Activated CD8-positive, alpha-beta T cell treated with anti-CD3 and anti-CD28 coated beads for 36 hours (primary cell): ENCODE results near the gene BET1. TPM values are rescaled to one million over a fixed set of nuclear protein-coding genes. Genes with fewer than 3 reads are reported as not detected.

Experiments
- ATAC-seq: fragments of 200-7000 bp; cut with Tn5 transposase; one replicate; pipeline ENCODE4 v1.10.0; 2021; ENCODE audit warnings: mild to moderate bottlenecking, moderate library complexity
- CTCF ChIA-PET: fragments of 350-600 bp; sonication (Branson Sonifier 250); formaldehyde crosslinking; loops from one replicate; lab custom pipeline; 2021; ENCODE audit warnings: antibody characterized with exemption; lab: Charles Lee
- POLR2A ChIA-PET: fragments of 350-600 bp; sonication (Branson Sonifier 250); formaldehyde crosslinking; loops from one replicate; lab custom pipeline; 2021; ENCODE audit warnings: antibody characterized with exemption; lab: Charles Lee
- DNase-seq: peaks from one replicate; pipeline ENCODE4 v3.0.0-alpha.2; 2020
- H3K27ac Mint-ChIP-seq: one replicate; pipeline ENCODE4 v1.8.0; 2021; ENCODE audit warnings: mild to moderate bottlenecking, mixed read lengths
- H3K27me3 Mint-ChIP-seq: one replicate; pipeline ENCODE4 v1.8.0; 2021; ENCODE audit warnings: mixed read lengths
- H3K36me3 Mint-ChIP-seq: one replicate; pipeline ENCODE4 v1.8.0; 2021; ENCODE audit warnings: low read depth, mixed read lengths
- H3K4me1 Mint-ChIP-seq: one replicate; pipeline ENCODE4 v1.8.0; 2021; ENCODE audit warnings: low read depth, mixed read lengths
- H3K4me3 Mint-ChIP-seq: one replicate; pipeline ENCODE4 v1.8.0; 2021; ENCODE audit warnings: mild to moderate bottlenecking, moderate library complexity, mixed read lengths
- H3K9me3 Mint-ChIP-seq: one replicate; pipeline ENCODE4 v1.8.0; 2021; ENCODE audit warnings: mixed read lengths
- CTCF ChIP-seq: fragments of 200-600 bp; IDR thresholded peaks from one replicate; pipeline ENCODE4 v1.8.0; 2022; ENCODE audit warnings: antibody characterized with exemption, mild to moderate bottlenecking
- intact Hi-C: fragments of 100-400 bp; cut with micrococcal nuclease; formaldehyde crosslinking; loops from one replicate; pipeline ENCODE4 v1.10.0; 2022
- total RNA-seq, 2 experiments: library from RNA; stranded (reverse); gene quantifications; one replicate each; pipeline ENCODE4 v1.2.3, GENCODE V29; 2021

Gene BET1
- total RNA-seq, 2 experiments from 2014 or later: 17.6 to 20.8 TPM

GRCh38 chr7:93987297-93987696 is 16.9 kb downstream of the BET1 start:
- Mint-ChIP-seq H3K27ac (no peak overlapping the region), H3K4me3 (no peak overlapping the region), H3K4me1 (peaks cover under 1% of the 10 kb centered on the region), H3K27me3 (no peaks in the 10 kb centered on the region), H3K36me3 (peaks cover 1% of the 10 kb centered on the region), H3K9me3 (no peaks in the 10 kb centered on the region)
- no peak for TF ChIP-seq CTCF
- intact Hi-C loops: no loop called here
- DNase-seq: no peak
- ATAC-seq: no peak
- POLR2A ChIA-PET: no interaction called here
- CTCF ChIA-PET: no interaction called here

GRCh38 chr7:93985101-93985500 is 19.1 kb downstream of the BET1 start:
- TF ChIP-seq CTCF: no peak
- no peaks in the 10 kb centered on the region for H3K9me3 Mint-ChIP-seq
- peaks cover 2% of the 10 kb centered on the region for H3K4me1 Mint-ChIP-seq
- ATAC-seq: no peak
- H3K4me3 Mint-ChIP-seq: no peak overlapping the region
- H3K27ac Mint-ChIP-seq: no peak overlapping the region
- H3K27me3 Mint-ChIP-seq: no peaks in the 10 kb centered on the region
- intact Hi-C loops: no loop called here
- H3K36me3 Mint-ChIP-seq: peaks cover 1% of the 10 kb centered on the region
- ChIA-PET CTCF (interaction anchor here (1.3 to 1.6 kb wide), 2 partner anchors 20 to 102 kb away, joined by 3 read pairs; no protein-coding TSS in a partner anchor), POLR2A (no interaction called here)
- no peak for DNase-seq

- TF ChIP-seq CTCF: no peak
- DNase-seq (no peak), ATAC-seq (no peak)
- CTCF ChIA-PET: no interaction called here
- H3K27ac Mint-ChIP-seq: no peak overlapping the region
- no peaks in the 10 kb centered on the region for H3K27me3 Mint-ChIP-seq
- no peaks in the 10 kb centered on the region for H3K9me3 Mint-ChIP-seq
- peaks cover 2% of the 10 kb centered on the region for H3K4me1 Mint-ChIP-seq
- H3K4me3 Mint-ChIP-seq: no peak overlapping the region
- peaks cover 1% of the 10 kb centered on the region for H3K36me3 Mint-ChIP-seq
- POLR2A ChIA-PET: no interaction called here
- intact Hi-C loops: no loop called here
These were observed 20.1 kb downstream of the BET1 start for GRCh38 chr7:93984024-93984423.

DNA sequence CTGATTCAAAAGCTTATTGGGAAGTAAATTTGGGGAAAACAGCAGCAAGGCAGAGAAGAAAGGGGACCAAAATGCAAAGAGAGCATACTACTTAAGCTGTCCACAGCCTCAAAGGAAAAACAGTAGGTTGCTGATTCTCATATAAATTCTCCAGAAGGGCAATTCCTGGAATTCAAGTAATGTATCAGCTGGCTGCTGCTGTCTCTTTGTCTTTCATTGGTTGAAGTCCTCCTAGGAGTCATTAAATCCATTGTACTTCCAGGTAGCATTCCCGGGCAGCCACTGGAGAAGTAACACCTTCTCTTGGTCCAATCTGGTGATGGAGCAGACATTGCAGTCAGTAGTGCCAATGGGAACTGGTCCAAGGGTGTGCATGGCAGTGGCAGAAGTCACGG is 22.7 kb downstream of the BET1 start:
- ChIA-PET POLR2A (no interaction called here), CTCF (no interaction called here)
- Mint-ChIP-seq H3K27ac (no peak overlapping the region), H3K27me3 (no peaks in the 10 kb centered on the region), H3K4me3 (no peak overlapping the region), H3K4me1 (peaks cover 2% of the 10 kb centered on the region), H3K9me3 (no peaks in the 10 kb centered on the region), H3K36me3 (peaks cover 1% of the 10 kb centered on the region)
- no peak for ATAC-seq
- no peak for TF ChIP-seq CTCF
- intact Hi-C loops: no loop called here
- no peak for DNase-seq

DNA sequence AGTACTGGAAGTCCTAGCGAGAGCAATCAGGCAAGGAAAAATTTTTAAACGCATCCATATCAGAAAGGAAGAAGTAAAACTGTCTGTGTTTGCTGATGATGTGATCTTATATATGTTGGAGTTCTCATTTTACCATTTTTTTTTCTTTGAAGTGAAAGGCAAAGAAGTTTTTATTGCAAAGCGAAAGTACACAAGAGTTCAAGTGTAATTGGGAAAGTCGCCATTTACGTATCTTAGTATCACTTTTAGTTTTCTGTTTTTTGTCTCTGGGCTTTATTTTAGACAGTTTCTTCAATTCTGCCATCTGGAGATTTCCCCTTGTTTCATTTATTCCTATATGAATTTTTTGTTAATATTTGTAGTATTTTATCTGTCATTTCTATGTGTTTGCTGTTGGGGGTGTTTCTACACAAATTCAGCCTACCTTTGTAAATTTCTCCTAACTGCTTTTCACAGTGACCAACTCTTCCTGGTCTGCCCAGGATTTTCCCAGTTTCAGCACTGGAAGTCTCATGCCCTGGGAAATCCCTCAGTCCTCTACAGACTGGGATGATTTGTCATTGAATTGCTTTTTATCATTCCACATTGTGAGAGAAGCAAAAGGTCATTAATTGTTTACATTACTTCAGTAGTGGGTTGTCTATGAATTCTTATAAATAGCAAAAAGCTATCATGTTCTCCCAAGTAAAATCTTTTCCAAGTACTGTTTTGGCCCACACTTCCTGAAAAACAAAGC is 23.2 kb downstream of the BET1 start:
- peaks cover 2% of the 10 kb centered on the region for H3K4me1 Mint-ChIP-seq
- ChIA-PET POLR2A (no interaction called here), CTCF (no interaction called here)
- DNase-seq: no peak
- ATAC-seq: no peak
- H3K36me3 Mint-ChIP-seq: peaks cover 1% of the 10 kb centered on the region
- intact Hi-C loops: no loop called here
- H3K9me3 Mint-ChIP-seq: no peaks in the 10 kb centered on the region
- H3K27ac Mint-ChIP-seq: no peak overlapping the region
- H3K27me3 Mint-ChIP-seq: no peaks in the 10 kb centered on the region
- no peak for TF ChIP-seq CTCF
- H3K4me3 Mint-ChIP-seq: no peak overlapping the region
